Transverse colon (tissue), 4 donors: ENCODE measurements around the gene C1QBP. TPM values are rescaled to one million over a fixed set of nuclear protein-coding genes. Genes with fewer than 3 reads are reported as not detected.
"Not testable (repeated sequence)": the region's sequence is repeated elsewhere in the genome, so short reads cannot be mapped to it uniquely, and the experiment has no call there.

Source experiments
- DNase-seq: peaks from one replicate; pipeline ENCODE4 v3.0.0-alpha.2; 2019
- H3K27ac ChIP-seq, 4 donors: fragments of 200-600 bp; sonication (generic); 2 replicates each; pipeline ENCODE4 v1.5.1; 2016 to 2018; ENCODE audit warnings: inconsistent platforms in 4 of 4
- H3K27me3 ChIP-seq: fragments of 200-600 bp; sonication (generic); 2 replicates; pipeline ENCODE4 v1.5.1; 2017; ENCODE audit warnings: inconsistent platforms
- H3K36me3 ChIP-seq, 4 donors: fragments of 200-600 bp; sonication (generic); 2 replicates each; pipeline ENCODE4 v1.5.1; 2017 to 2019; ENCODE audit warnings: inconsistent platforms in 4 of 4
- H3K4me1 ChIP-seq, 4 donors: fragments of 200-600 bp; sonication (generic); 2 replicates each; pipeline ENCODE4 v1.5.1; 2017 to 2020; ENCODE audit warnings: inconsistent platforms in 4 of 4
- H3K4me3 ChIP-seq, 4 donors: fragments of 200-600 bp; sonication (generic); 1 replicate in 1 of 4; 2 replicates in 3 of 4; pipeline versions ENCODE4 v1.5.1 to v1.6.1; 2017 to 2019; ENCODE audit warnings: inconsistent platforms in 4 of 4
- H3K9me3 ChIP-seq, 2 donors: fragments of 200-600 bp; sonication (generic); 2 replicates each; pipeline ENCODE4 v1.5.1; 2017 to 2019; ENCODE audit warnings: inconsistent platforms in 2 of 2
- EP300 ChIP-seq: sonication (generic); formaldehyde crosslinking; IDR thresholded peaks from one replicate; pipeline ENCODE4 v1.6.1; 2017; ENCODE audit warnings: antibody characterized with exemption, low read depth
- POLR2A ChIP-seq: fragments of 450-650 bp; IDR thresholded peaks from one replicate; pipeline ENCODE4 v1.6.1; 2016; ENCODE audit warnings: antibody characterized with exemption, mild to moderate bottlenecking, moderate library complexity
- POLR2AphosphoS5 ChIP-seq, 3 donors: sonication (generic); formaldehyde crosslinking; IDR thresholded peaks; one replicate each; pipeline ENCODE4 v1.6.1; 2016; ENCODE audit warnings: antibody characterized with exemption in 3 of 3
- WGBS, 2 donors: methylation state at CpG; one replicate each; pipeline ENCODE4 v1.1.5; 2018; ENCODE audit warnings: low coverage in 1 of 2; 5-methylcytosine and 5-hydroxymethylcytosine counted together
- in situ Hi-C, 4 donors: fragments of 200-750 bp; cut with MboI; loops; one replicate each; pipeline versions ENCODE4 v1.15.0 to v1.15.1; 2017; ENCODE audit warnings: low sequenced_read_pairs in 3 of 4, low pct_ligation_motif_present in 1 of 4, low pct_unique_long_range_greater_than_20kb in 1 of 4
- intact Hi-C: fragments of 100-400 bp; cut with DNase I; formaldehyde crosslinking; loops from one replicate; pipeline ENCODE4 v1.15.1; 2023; ENCODE audit warnings: low total_unique reads
- total RNA-seq, 4 donors: library from RNA; depleted of rRNA; stranded (reverse); fragments of >200 nt; gene quantifications; one replicate each; pipeline ENCODE4 v1.1.0, GENCODE V29; 2016
- TF ChIP-seq, protein P1 (sequence below), 5 experiments: fragments of 200-600 bp in 3 of 5; fragments of 450-650 bp in 2 of 5; sonication (generic) in 3 of 5; IDR thresholded peaks; 1 replicate in 2 of 5; 2 replicates in 3 of 5; pipeline ENCODE4 v1.5.1; 2016 to 2017; ENCODE audit warnings: antibody characterized with exemption in 5 of 5, inconsistent platforms in 3 of 5, mild to moderate bottlenecking in 2 of 5, moderate library complexity in 1 of 5

The C1QBP gene
- total RNA-seq, 4 donors from 2014 or later = 31.0 to 183 (median 85.8) TPM

DNA sequence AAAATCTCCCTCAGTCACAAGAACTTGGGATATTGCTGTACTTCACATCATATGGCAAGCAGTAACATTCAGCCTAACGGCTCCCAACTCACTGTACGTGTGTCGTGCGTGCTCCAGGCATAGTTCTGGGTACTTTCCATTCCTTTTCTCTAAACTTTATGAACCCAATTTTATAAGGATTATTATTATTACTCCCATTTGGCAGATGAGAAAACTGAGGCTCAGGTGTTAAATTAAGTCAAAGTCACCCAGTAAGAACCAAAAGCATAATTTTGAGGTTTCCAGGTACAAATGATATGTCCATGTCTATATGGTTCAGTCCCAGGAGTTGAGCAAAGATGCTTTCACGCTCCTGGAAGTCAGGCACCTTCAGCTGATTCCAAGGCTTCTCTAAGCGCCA lies 4.8 kb upstream of the C1QBP start:
- 93 to 94% methylated on average over 2 to 6 of the region's 6 CpGs for WGBS, 2 donors

DNA sequence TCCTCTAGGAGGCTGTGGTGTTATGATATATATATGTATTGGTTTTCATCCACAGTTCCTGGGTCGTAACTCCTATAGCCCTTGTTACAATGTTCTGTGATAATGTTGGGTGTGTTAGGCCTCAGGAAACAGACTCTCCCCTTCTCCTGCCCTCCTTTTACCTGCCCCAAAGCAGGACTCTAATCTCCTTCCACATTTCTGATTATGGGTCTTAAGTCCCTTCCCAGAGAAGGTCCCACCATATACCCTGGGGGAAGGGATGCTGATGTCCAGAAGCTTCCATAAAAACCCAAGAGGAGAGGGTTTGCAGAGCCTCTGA lies 450 bp upstream of the C1QBP start:
- intact Hi-C loops = no loop called here
- TF ChIP-seq EP300 (no peak), POLR2AphosphoS5 (IDR thresholded peaks at IDR 0.05) (no peak), POLR2A (no peak)
- TF ChIP-seq, protein P1, sequence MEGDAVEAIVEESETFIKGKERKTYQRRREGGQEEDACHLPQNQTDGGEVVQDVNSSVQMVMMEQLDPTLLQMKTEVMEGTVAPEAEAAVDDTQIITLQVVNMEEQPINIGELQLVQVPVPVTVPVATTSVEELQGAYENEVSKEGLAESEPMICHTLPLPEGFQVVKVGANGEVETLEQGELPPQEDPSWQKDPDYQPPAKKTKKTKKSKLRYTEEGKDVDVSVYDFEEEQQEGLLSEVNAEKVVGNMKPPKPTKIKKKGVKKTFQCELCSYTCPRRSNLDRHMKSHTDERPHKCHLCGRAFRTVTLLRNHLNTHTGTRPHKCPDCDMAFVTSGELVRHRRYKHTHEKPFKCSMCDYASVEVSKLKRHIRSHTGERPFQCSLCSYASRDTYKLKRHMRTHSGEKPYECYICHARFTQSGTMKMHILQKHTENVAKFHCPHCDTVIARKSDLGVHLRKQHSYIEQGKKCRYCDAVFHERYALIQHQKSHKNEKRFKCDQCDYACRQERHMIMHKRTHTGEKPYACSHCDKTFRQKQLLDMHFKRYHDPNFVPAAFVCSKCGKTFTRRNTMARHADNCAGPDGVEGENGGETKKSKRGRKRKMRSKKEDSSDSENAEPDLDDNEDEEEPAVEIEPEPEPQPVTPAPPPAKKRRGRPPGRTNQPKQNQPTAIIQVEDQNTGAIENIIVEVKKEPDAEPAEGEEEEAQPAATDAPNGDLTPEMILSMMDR (IDR thresholded peaks at IDR 0.05) = peak in 2 of 5 experiments; percentile 28 to 49
- no peak for DNase-seq

More for the DNA sequence above, 4.8 kb upstream of the C1QBP start:
- no peaks in the 10 kb centered on the region for H3K27me3 ChIP-seq
- TF ChIP-seq POLR2A (no peak), POLR2AphosphoS5 (IDR thresholded peaks at IDR 0.05) (no peak), EP300 (no peak)
- TF ChIP-seq, protein P1 (IDR thresholded peaks at IDR 0.05) = no peak
- no peak for DNase-seq
- peaks cover 0 to 26% (median 10%) of the 10 kb centered on the region in 4 donors for H3K36me3 ChIP-seq
- no peak overlapping the region for H3K27ac ChIP-seq
- H3K9me3 ChIP-seq = no peaks in the 10 kb centered on the region
- H3K4me1 ChIP-seq = peaks cover 0 to 6% (median 3%) of the 10 kb centered on the region in 4 donors
- intact Hi-C loops (no loop called here), in situ Hi-C loops (no loop called here)
- H3K4me3 ChIP-seq = no peak overlapping the region

DNA sequence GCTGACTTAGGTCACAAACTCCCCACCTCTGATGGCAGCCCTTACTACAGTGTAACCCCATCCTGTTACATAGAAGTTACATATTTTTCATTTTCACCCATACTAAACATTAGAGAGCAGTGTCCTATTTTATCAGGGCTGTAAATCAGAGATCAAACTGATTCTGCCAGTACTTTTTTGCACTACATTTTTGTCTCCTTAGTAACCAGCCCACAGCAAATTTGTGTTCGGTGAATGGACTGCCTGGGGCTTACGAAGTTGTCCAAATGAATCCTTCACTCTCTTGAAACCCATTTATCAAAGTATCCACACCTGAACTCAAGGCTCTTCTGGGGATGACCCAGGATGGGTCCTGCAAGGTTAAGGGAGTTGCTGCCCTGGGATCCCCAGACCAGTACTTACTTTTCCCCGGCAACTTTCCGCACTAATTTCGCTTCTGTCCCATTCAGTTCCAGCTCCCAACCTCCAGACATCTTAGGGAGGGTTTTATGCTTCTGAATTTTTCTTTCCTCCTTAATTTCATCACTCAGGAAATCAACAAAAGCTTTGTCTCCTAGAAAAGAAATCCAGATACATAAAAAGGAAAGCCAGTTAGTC lies 1.1 kb downstream of the C1QBP start:
- H3K4me1 ChIP-seq = peaks cover 5 to 29% (median 15%) of the 10 kb centered on the region in 4 donors
- no peak for TF ChIP-seq POLR2AphosphoS5 (IDR thresholded peaks at IDR 0.05)
- TF ChIP-seq, protein P1 (IDR thresholded peaks at IDR 0.05) = no peak
- no peak for TF ChIP-seq POLR2A
- TF ChIP-seq EP300 = no peak
- DNase-seq = no peak
- 28 to 47% methylated on average over 3 to 5 of the region's 5 CpGs for WGBS, 2 donors
- intact Hi-C loops = no loop called here
- no peaks in the 10 kb centered on the region for H3K27me3 ChIP-seq
- H3K27ac ChIP-seq = peak overlapping the region; percentile 86 to 89 (median 88)
- peak overlapping the region in 3 of 4 donors; percentile 71 to 97 (median 77) for H3K4me3 ChIP-seq
- H3K9me3 ChIP-seq = no peaks in the 10 kb centered on the region
- in situ Hi-C loops = no loop called here
- H3K36me3 ChIP-seq = peaks cover 0 to 31% (median 5%) of the 10 kb centered on the region in 4 donors

More for the DNA sequence above, 450 bp upstream of the C1QBP start:
- in situ Hi-C loops = no loop called here
- Histone ChIP-seq H3K4me3 (peak overlapping the region in 3 of 4 donors; percentile 71 to 97 (median 77)), H3K4me1 (peaks cover 5 to 29% (median 15%) of the 10 kb centered on the region in 4 donors), H3K36me3 (peaks cover 0 to 24% (median 5%) of the 10 kb centered on the region in 4 donors), H3K27me3 (no peaks in the 10 kb centered on the region), H3K9me3 (no peaks in the 10 kb centered on the region), H3K27ac (peak overlapping the region; percentile 86 to 89 (median 88))
- WGBS, 2 donors = 0 to 14% methylated on average over 1 of the region's 1 CpG

DNA sequence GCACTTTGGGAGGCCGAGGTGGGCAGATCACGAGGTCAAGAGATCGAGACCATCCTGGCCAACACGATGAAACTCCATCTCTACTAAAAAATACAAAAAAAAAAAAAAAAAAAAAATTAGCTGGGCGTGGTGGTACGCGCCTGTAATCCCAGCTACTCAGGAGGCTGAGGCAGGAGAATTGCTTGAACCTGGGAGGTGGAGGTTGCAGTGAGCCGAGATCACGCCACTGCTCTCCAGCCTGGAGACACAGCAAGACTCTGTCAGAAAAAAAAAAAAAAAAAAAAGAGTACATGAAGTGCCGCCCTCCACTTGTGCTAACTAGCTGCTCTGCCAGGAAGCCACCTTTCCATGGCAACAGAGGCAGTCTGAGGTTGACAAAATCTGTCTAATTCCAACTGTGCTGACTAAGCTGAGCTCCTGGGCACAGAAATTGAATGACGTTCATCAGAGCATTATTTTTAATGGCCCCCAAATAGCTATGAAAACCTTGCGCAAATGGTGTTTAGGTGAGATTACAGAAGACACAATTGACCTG lies 3.1 kb downstream of the C1QBP start:
- H3K4me3 ChIP-seq, H3K9me3 ChIP-seq, H3K27me3 ChIP-seq, H3K27ac ChIP-seq, intact Hi-C loops, DNase-seq, in situ Hi-C loops: not testable (repeated sequence)
- peaks cover 5 to 29% (median 15%) of the 10 kb centered on the region in 4 donors for H3K4me1 ChIP-seq
- peaks cover 0 to 39% (median 11%) of the 10 kb centered on the region in 4 donors for H3K36me3 ChIP-seq
- WGBS, 2 donors = 91% methylated on average over 12 of the region's 12 CpGs; no CpG with 5 or more reads in 1 of the 2 donors
